DND-41 (cell line): ENCODE results near the gene APOO.

Experiments
- ATAC-seq: fragments of 200-7000 bp; cut with Tn5 transposase; 3 replicates; pipeline ENCODE4 v1.9.1; 2021; ENCODE audit warnings: low read depth; ENCODE audit not compliant: insufficient read depth
- DNase-seq: peaks from one replicate; pipeline ENCODE4 v3.0.0-alpha.2; 2020
- H2AFZ ChIP-seq: 2 replicates; pipeline ENCODE4 v1.6.0; 2012; ENCODE audit warnings: low read depth, low read length
- H3K27ac ChIP-seq: 2 replicates; pipeline ENCODE4 v1.5.1; 2012; ENCODE audit warnings: low read length, inconsistent platforms
- H3K27me3 ChIP-seq: fragments of 200-600 bp; sonication (generic); 2 replicates; pipeline ENCODE4 v1.6.0; 2012; ENCODE audit warnings: low read length, mild to moderate bottlenecking, inconsistent platforms; ENCODE audit not compliant: insufficient read depth, poor library complexity
- H3K36me3 ChIP-seq: 2 replicates; pipeline ENCODE4 v1.5.1; 2012; ENCODE audit warnings: low read length, inconsistent platforms; ENCODE audit not compliant: insufficient read depth
- H3K4me1 ChIP-seq: 2 replicates; pipeline ENCODE4 v1.5.1; 2012; ENCODE audit warnings: mild to moderate bottlenecking, low read length; ENCODE audit not compliant: insufficient read depth
- H3K4me2 ChIP-seq: 2 replicates; pipeline ENCODE4 v1.6.0; 2012; ENCODE audit warnings: mild to moderate bottlenecking, moderate library complexity, low read length, inconsistent platforms; ENCODE audit not compliant: insufficient read depth
- H3K4me3 ChIP-seq, 2 experiments: fragments of 200-600 bp in 1 of 2; shearing (Covaris generic) in 1 of 2; 2 replicates each; pipeline ENCODE4 v1.5.1; 2012 to 2016; ENCODE audit warnings: inconsistent platforms in 2 of 2, low read length in 2 of 2, mild to moderate bottlenecking in 2 of 2, low read depth in 1 of 2, moderate library complexity in 1 of 2
- H3K79me2 ChIP-seq: 2 replicates; pipeline ENCODE4 v1.6.0; 2012; ENCODE audit warnings: low read length, inconsistent platforms; ENCODE audit not compliant: insufficient read depth
- H3K9ac ChIP-seq: 2 replicates; pipeline ENCODE4 v1.6.0; 2012; ENCODE audit warnings: low read depth, mild to moderate bottlenecking, inconsistent platforms, low read length, moderate library complexity
- H3K9me3 ChIP-seq: 2 replicates; pipeline ENCODE4 v1.5.1; 2012; ENCODE audit warnings: low read length, moderate library complexity, mild to moderate bottlenecking, inconsistent platforms; ENCODE audit not compliant: insufficient read depth, severe bottlenecking
- H4K20me1 ChIP-seq: 2 replicates; pipeline ENCODE4 v1.6.0; 2012; ENCODE audit warnings: low read length; ENCODE audit not compliant: insufficient read depth
- CTCF ChIP-seq: IDR thresholded peaks from 2 replicates; pipeline ENCODE4 v1.5.1; 2012; ENCODE audit warnings: borderline replicate concordance, low read length, moderate library complexity, mild to moderate bottlenecking; ENCODE audit not compliant: poor library complexity, severe bottlenecking; ENCODE audit errors: extremely low read depth
- EZH2 ChIP-seq: IDR thresholded peaks from 3 replicates; pipeline ENCODE4 v1.6.1; 2012; ENCODE audit warnings: borderline replicate concordance, low read depth, mild to moderate bottlenecking, moderate library complexity, low read length, inconsistent platforms; ENCODE audit not compliant: severe bottlenecking

Gene APOO

GRCh38 chrX:23805389-23805788 is 102.3 kb downstream of the APOO start:
- Histone ChIP-seq H3K4me3 (no peak overlapping the region), H4K20me1 (no peaks in the 10 kb centered on the region), H2AFZ (no peak overlapping the region), H3K27me3 (no peaks in the 10 kb centered on the region), H3K36me3 (no peaks in the 10 kb centered on the region), H3K9ac (no peak overlapping the region), H3K4me2 (no peak overlapping the region), H3K4me1 (no peaks in the 10 kb centered on the region), H3K79me2 (no peaks in the 10 kb centered on the region), H3K27ac (no peak overlapping the region), H3K9me3 (no peaks in the 10 kb centered on the region)
- ATAC-seq (no peak), DNase-seq (no peak)
- TF ChIP-seq EZH2 (no peak), CTCF (no peak)

- TF ChIP-seq CTCF (no peak), EZH2 (no peak)
Measured at GRCh38 chrX:23804578-23804977, 103.2 kb downstream of the APOO start.

GRCh38 chrX:23803931-23804381 is 103.8 kb downstream of the APOO start:
- H3K4me3 ChIP-seq: no peak overlapping the region
- H3K36me3 ChIP-seq: no peaks in the 10 kb centered on the region
- no peak overlapping the region for H3K9ac ChIP-seq
- H3K4me1 ChIP-seq: no peaks in the 10 kb centered on the region
- no peaks in the 10 kb centered on the region for H3K79me2 ChIP-seq
- H3K4me2 ChIP-seq: no peak overlapping the region
- no peaks in the 10 kb centered on the region for H3K9me3 ChIP-seq
- TF ChIP-seq CTCF: no peak
- no peak for TF ChIP-seq EZH2
- no peaks in the 10 kb centered on the region for H3K27me3 ChIP-seq
- ATAC-seq (no peak), DNase-seq (no peak)
- no peaks in the 10 kb centered on the region for H4K20me1 ChIP-seq
- H3K27ac ChIP-seq: no peak overlapping the region
- H2AFZ ChIP-seq: no peak overlapping the region

More at GRCh38 chrX:23804578-23804977, 103.2 kb downstream of the APOO start:
- H3K27ac ChIP-seq: no peak overlapping the region
- no peaks in the 10 kb centered on the region for H3K79me2 ChIP-seq
- no peaks in the 10 kb centered on the region for H3K4me1 ChIP-seq
- no peak overlapping the region for H3K4me3 ChIP-seq
- H3K4me2 ChIP-seq: no peak overlapping the region
- H4K20me1 ChIP-seq: no peaks in the 10 kb centered on the region
- no peak overlapping the region for H3K9ac ChIP-seq
- no peaks in the 10 kb centered on the region for H3K27me3 ChIP-seq
- no peak for DNase-seq
- no peaks in the 10 kb centered on the region for H3K9me3 ChIP-seq
- no peaks in the 10 kb centered on the region for H3K36me3 ChIP-seq
- ATAC-seq: no peak
- H2AFZ ChIP-seq: no peak overlapping the region

GRCh38 chrX:23802431-23802830 is 105.3 kb downstream of the APOO start:
- Histone ChIP-seq H2AFZ (no peak overlapping the region), H3K4me2 (no peak overlapping the region), H3K4me1 (no peaks in the 10 kb centered on the region), H3K36me3 (no peaks in the 10 kb centered on the region), H3K27ac (no peak overlapping the region), H3K9me3 (no peaks in the 10 kb centered on the region), H3K9ac (no peak overlapping the region), H3K4me3 (no peak overlapping the region), H3K27me3 (no peaks in the 10 kb centered on the region), H3K79me2 (no peaks in the 10 kb centered on the region), H4K20me1 (no peaks in the 10 kb centered on the region)
- ATAC-seq (no peak), DNase-seq (no peak)
- TF ChIP-seq CTCF: no peak
